ENCODE data around the gene CHRNG. TPM values are rescaled to one million over a fixed set of nuclear protein-coding genes. Genes with fewer than 3 reads are reported as not detected.
A peak's percentile ranks its signal among the peaks of the same experiment; 100 is the strongest.

CHRNG gene
- total RNA-seq, 1 donor from 2014 or later: not detected

DNA sequence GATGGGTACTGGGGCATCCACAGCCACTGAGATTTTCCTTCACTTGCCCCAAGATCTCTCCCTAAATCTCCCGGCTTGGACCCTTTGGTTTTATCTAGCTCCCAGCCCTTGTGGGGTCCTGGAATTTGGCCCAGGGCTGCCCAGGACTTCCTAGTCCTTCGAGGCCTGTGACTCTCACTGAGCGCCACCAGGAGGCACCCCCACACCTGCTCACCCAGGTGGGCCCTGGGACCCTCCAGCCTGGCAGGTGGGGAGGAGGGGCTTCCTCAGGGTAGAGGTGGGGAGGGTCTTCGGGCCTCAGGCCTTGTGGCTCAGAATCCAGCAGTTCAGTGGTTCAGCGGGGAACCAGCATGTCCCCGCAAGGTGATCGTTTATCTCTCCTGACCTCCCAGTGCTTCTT is 31.2 kb upstream of the CHRNG start:
- peaks cover 64% of the 10 kb centered on the region for H3K27me3 ChIP-seq (ENCODE audit: low read depth)
- no peaks in the 10 kb centered on the region for H3K36me3 ChIP-seq
- DNase-seq: no peak
- TF ChIP-seq, protein P1, sequence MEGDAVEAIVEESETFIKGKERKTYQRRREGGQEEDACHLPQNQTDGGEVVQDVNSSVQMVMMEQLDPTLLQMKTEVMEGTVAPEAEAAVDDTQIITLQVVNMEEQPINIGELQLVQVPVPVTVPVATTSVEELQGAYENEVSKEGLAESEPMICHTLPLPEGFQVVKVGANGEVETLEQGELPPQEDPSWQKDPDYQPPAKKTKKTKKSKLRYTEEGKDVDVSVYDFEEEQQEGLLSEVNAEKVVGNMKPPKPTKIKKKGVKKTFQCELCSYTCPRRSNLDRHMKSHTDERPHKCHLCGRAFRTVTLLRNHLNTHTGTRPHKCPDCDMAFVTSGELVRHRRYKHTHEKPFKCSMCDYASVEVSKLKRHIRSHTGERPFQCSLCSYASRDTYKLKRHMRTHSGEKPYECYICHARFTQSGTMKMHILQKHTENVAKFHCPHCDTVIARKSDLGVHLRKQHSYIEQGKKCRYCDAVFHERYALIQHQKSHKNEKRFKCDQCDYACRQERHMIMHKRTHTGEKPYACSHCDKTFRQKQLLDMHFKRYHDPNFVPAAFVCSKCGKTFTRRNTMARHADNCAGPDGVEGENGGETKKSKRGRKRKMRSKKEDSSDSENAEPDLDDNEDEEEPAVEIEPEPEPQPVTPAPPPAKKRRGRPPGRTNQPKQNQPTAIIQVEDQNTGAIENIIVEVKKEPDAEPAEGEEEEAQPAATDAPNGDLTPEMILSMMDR (IDR thresholded peaks at IDR 0.05; ENCODE audit: borderline replicate concordance): no peak
- intact Hi-C loops (cut with micrococcal nuclease): no loop called here
- no peak overlapping the region for H3K4me3 ChIP-seq
- no peak overlapping the region for H3K27ac ChIP-seq (replicated peaks)
- H3K9me3 ChIP-seq (replicated peaks): no peaks in the 10 kb centered on the region
- peaks cover 11% of the 10 kb centered on the region for H3K4me1 ChIP-seq

DNA sequence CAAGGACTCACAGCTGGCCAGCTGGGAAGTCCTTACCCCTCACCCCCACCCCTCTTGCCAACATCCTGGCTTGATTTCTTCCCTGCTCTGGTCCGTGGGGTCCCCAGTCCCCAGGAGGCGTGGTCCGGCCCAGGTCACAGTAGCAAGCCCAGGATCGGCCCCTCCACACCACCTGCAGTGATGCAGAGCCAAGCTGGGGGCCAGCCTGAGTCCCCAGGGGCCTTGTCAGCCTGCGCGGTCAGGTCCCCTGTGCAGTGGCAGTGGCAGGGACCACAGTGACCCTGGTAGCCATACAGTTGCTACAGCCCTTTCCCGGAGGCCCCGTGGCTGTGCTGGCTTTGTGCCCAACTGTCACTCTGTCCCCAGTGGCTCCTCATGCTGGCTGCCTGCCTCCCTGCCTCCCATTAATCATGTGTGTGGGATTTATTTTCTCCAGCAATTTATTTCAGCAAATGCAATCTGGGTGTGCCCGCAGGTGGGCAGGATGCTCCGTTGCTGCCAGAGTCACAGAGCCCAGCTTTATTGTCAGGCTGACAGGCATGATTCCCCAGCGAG is 28.1 kb upstream of the CHRNG start:
- H3K4me3 ChIP-seq: no peak overlapping the region
- H3K36me3 ChIP-seq: no peaks in the 10 kb centered on the region
- TF ChIP-seq, protein P1 (IDR thresholded peaks at IDR 0.05; ENCODE audit: borderline replicate concordance): no peak
- peak; percentile 45 for DNase-seq
- H3K4me1 ChIP-seq: peaks cover 5% of the 10 kb centered on the region
- H3K9me3 ChIP-seq (replicated peaks): no peaks in the 10 kb centered on the region
- peaks cover 38% of the 10 kb centered on the region for H3K27me3 ChIP-seq (ENCODE audit: low read depth)
- intact Hi-C loops (cut with micrococcal nuclease): no loop called here
- H3K27ac ChIP-seq (replicated peaks): no peak overlapping the region

DNA sequence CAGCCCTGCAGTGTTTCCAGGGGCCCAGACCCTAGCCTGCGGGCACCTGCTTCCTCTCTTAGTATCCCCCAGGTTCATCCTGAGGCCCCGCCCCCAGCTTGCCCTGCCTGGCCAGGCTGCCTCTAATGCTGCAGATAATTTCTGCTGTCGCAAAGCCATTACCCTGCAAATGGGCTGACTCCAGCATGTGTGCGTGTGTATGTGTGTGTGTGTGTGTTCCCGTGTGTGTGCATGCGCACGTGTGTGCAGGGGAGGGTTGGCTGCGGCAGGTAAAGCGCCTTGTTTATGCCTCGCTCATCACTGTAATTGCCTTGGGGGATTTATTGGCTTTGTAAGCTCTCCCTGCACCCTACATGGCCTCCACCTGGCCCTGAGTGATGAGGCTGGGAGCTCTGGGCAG is 26.9 kb upstream of the CHRNG start:
- no peaks in the 10 kb centered on the region for H3K36me3 ChIP-seq
- no peak for DNase-seq
- peaks cover 5% of the 10 kb centered on the region for H3K4me1 ChIP-seq
- TF ChIP-seq, protein P1 (IDR thresholded peaks at IDR 0.05; ENCODE audit: borderline replicate concordance): no peak
- H3K4me3 ChIP-seq: no peak overlapping the region
- H3K9me3 ChIP-seq (replicated peaks): no peaks in the 10 kb centered on the region
- H3K27me3 ChIP-seq (ENCODE audit: low read depth): peaks cover 40% of the 10 kb centered on the region
- intact Hi-C loops (cut with micrococcal nuclease): no loop called here
- no peak overlapping the region for H3K27ac ChIP-seq (replicated peaks)

- intact Hi-C loops (cut with micrococcal nuclease): no loop called here
- peaks cover 5% of the 10 kb centered on the region for H3K4me1 ChIP-seq
- TF ChIP-seq, protein P1 (IDR thresholded peaks at IDR 0.05; ENCODE audit: borderline replicate concordance): no peak
These were observed 26.1 kb upstream of the CHRNG start for GRCh38 chr2:232513353-232513752.

DNA sequence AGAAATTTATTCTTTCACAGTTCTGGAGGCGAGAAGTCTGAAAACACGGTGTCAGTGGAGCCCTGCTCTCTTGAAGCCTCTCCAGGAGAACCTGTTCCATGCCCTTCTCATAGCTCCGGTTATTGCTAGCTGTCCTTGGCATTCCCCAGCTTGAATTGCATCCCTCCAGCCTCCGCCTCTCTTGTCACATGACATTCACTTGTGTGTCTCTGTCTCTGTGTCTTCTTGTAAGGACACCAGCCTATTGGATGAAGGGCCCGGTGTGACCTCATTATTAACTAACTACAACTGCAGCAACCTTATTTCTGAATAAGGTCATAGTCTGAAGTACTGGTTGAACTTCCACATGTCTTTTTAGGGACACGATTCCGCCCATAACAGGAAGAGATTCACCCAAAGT is 23.9 kb upstream of the CHRNG start:
- TF ChIP-seq, protein P1 (IDR thresholded peaks at IDR 0.05; ENCODE audit: borderline replicate concordance): no peak
- H3K27ac ChIP-seq (replicated peaks): no peak overlapping the region
- H3K4me1 ChIP-seq: peaks cover 5% of the 10 kb centered on the region
- no peaks in the 10 kb centered on the region for H3K36me3 ChIP-seq
- no peaks in the 10 kb centered on the region for H3K9me3 ChIP-seq (replicated peaks)
- no peak overlapping the region for H3K4me3 ChIP-seq
- H3K27me3 ChIP-seq (ENCODE audit: low read depth): peaks cover 56% of the 10 kb centered on the region
- intact Hi-C loops (cut with micrococcal nuclease): no loop called here
- DNase-seq: no peak

More at GRCh38 chr2:232513353-232513752, 26.1 kb upstream of the CHRNG start:
- H3K27me3 ChIP-seq (ENCODE audit: low read depth): peaks cover 41% of the 10 kb centered on the region
- H3K9me3 ChIP-seq (replicated peaks): no peaks in the 10 kb centered on the region
- no peak overlapping the region for H3K27ac ChIP-seq (replicated peaks)
- no peaks in the 10 kb centered on the region for H3K36me3 ChIP-seq
- DNase-seq: no peak
- no peak overlapping the region for H3K4me3 ChIP-seq
